Measurements from ENCODE around the gene DUSP8. TPM values are rescaled to one million over a fixed set of nuclear protein-coding genes. Genes with fewer than 3 reads are reported as not detected.

DUSP8 gene
- total RNA-seq, 4 donors from 2014 or later = 2.5 to 8.5 (median 4.8) TPM

GRCh38 chr11:1531449-1532013 is 40.5 kb downstream of the DUSP8 start:
- WGBS = 56% methylated on average over 12 of the region's 12 CpGs
- Histone ChIP-seq H3K27ac (replicated peaks in 1 of 4) (peak overlapping the region; percentile 50 to 81 (median 64)), H3K36me3 (peaks cover 0 to 27% (median 7%) of the 10 kb centered on the region in 4 donors), H3K4me3 (no peak overlapping the region), H3K27me3 (no peaks in the 10 kb centered on the region), H3K9me3 (no peaks in the 10 kb centered on the region), H3K4me1 (peaks cover 90 to 95% (median 92%) of the 10 kb centered on the region in 4 donors)
- peak in 1 of 3 experiments; percentile 5 for TF ChIP-seq CTCF (IDR thresholded peaks at IDR 0.05)
- TF ChIP-seq EP300 (IDR thresholded peaks at IDR 0.05) = no peak
- no peak for DNase-seq (ENCODE audit: extremely low spot score)
- intact Hi-C loops (cut with DNase I) = no loop called here

- H3K4me3 ChIP-seq = no peak overlapping the region
- peaks cover 0 to 23% (median 7%) of the 10 kb centered on the region in 4 donors for H3K36me3 ChIP-seq
- peaks cover 89 to 94% (median 92%) of the 10 kb centered on the region in 4 donors for H3K4me1 ChIP-seq
- H3K27ac ChIP-seq (replicated peaks in 1 of 4) = peak overlapping the region; percentile 50 to 81 (median 64)
- no peak for DNase-seq (ENCODE audit: extremely low spot score)
- H3K27me3 ChIP-seq = no peaks in the 10 kb centered on the region
- TF ChIP-seq EP300 (IDR thresholded peaks at IDR 0.05) (no peak), POLR2AphosphoS5 (IDR thresholded peaks at IDR 0.05) (no peak), CTCF (IDR thresholded peaks at IDR 0.05) (no peak), POLR2A (IDR thresholded peaks at IDR 0.05; ENCODE audit: low read depth) (no peak)
- 82% methylated on average over 17 of the region's 19 CpGs for WGBS
- no peaks in the 10 kb centered on the region for H3K9me3 ChIP-seq
- intact Hi-C loops (cut with DNase I) = no loop called here
Measured at GRCh38 chr11:1530686-1531448, 41.2 kb downstream of the DUSP8 start.

GRCh38 chr11:1529774-1530173 is 42.3 kb downstream of the DUSP8 start:
- H3K27me3 ChIP-seq = no peaks in the 10 kb centered on the region
- no peak overlapping the region for H3K27ac ChIP-seq (replicated peaks in 1 of 4)
- 76% methylated on average over 5 of the region's 5 CpGs for WGBS
- intact Hi-C loops (cut with DNase I) = no loop called here
- H3K4me3 ChIP-seq = no peak overlapping the region
- H3K9me3 ChIP-seq = no peaks in the 10 kb centered on the region
- peaks cover 78 to 87% (median 84%) of the 10 kb centered on the region in 4 donors for H3K4me1 ChIP-seq
- peaks cover 0 to 18% (median 6%) of the 10 kb centered on the region in 4 donors for H3K36me3 ChIP-seq
- no peak for DNase-seq (ENCODE audit: extremely low spot score)
- TF ChIP-seq EP300 (IDR thresholded peaks at IDR 0.05) = no peak
- TF ChIP-seq POLR2A (IDR thresholded peaks at IDR 0.05; ENCODE audit: low read depth) = no peak
- TF ChIP-seq CTCF (IDR thresholded peaks at IDR 0.05) = no peak
- TF ChIP-seq POLR2AphosphoS5 (IDR thresholded peaks at IDR 0.05) = no peak

- TF ChIP-seq POLR2A (IDR thresholded peaks at IDR 0.05; ENCODE audit: low read depth) (no peak), EP300 (IDR thresholded peaks at IDR 0.05) (no peak), POLR2AphosphoS5 (IDR thresholded peaks at IDR 0.05) (no peak), CTCF (IDR thresholded peaks at IDR 0.05) (no peak)
- DNase-seq (ENCODE audit: extremely low spot score) = no peak
- intact Hi-C loops (cut with DNase I) = no loop called here
- peaks cover 0 to 14% (median 4%) of the 10 kb centered on the region in 4 donors for H3K36me3 ChIP-seq
- H3K27me3 ChIP-seq = no peaks in the 10 kb centered on the region
- no peaks in the 10 kb centered on the region for H3K9me3 ChIP-seq
- peaks cover 73 to 85% (median 80%) of the 10 kb centered on the region in 4 donors for H3K4me1 ChIP-seq
- WGBS = 88% methylated on average over 5 of the region's 17 CpGs
- no peak overlapping the region for H3K27ac ChIP-seq (replicated peaks in 1 of 4)
- no peak overlapping the region for H3K4me3 ChIP-seq
Measured at GRCh38 chr11:1529286-1529685, 42.8 kb downstream of the DUSP8 start.

Measured in esophagus muscularis mucosa (tissue), 4 donors.